GM23338 (cell line): ENCODE results near the gene EFEMP1. TPM values are rescaled to one million over a fixed set of nuclear protein-coding genes. Genes with fewer than 3 reads are reported as not detected.

ENCODE experiments used
- ATAC-seq: fragments of 200-7000 bp; cut with Tn5 transposase; 3 replicates; pipeline ENCODE4 v1.9.1; 2020
- DNase-seq: peaks from one replicate; pipeline ENCODE4 v3.0.0-alpha.2; 2015; ENCODE audit warnings: low spot score
- H2AFZ ChIP-seq: fragments of 200-600 bp; sonication (generic); 2 replicates; pipeline ENCODE4 v1.8.0; 2016; ENCODE audit warnings: antibody characterized with exemption, mild to moderate bottlenecking, moderate library complexity
- H3F3A ChIP-seq: fragments of 200-600 bp; sonication (generic); replicated peaks from 2 replicates; pipeline ENCODE4 v1.8.0; 2017; ENCODE audit warnings: antibody characterized with exemption, mixed run types, low read depth
- H3K27ac ChIP-seq: fragments of 200-600 bp; sonication (generic); 2 replicates; pipeline ENCODE4 v1.6.1; 2016; ENCODE audit warnings: low read depth
- H3K27me3 ChIP-seq: fragments of 200-600 bp; sonication (generic); 2 replicates; pipeline ENCODE4 v1.8.0; 2016; ENCODE audit warnings: mild to moderate bottlenecking, mixed run types, moderate library complexity; ENCODE audit not compliant: insufficient read depth
- H3K36me3 ChIP-seq: fragments of 200-600 bp; sonication (generic); 2 replicates; pipeline ENCODE4 v1.8.0; 2016; ENCODE audit warnings: mild to moderate bottlenecking; ENCODE audit not compliant: insufficient read depth
- H3K4me1 ChIP-seq: fragments of 200-600 bp; sonication (generic); 2 replicates; pipeline ENCODE4 v1.8.0; 2016; ENCODE audit warnings: mild to moderate bottlenecking, moderate library complexity; ENCODE audit not compliant: insufficient read depth
- H3K4me2 ChIP-seq: fragments of 200-600 bp; sonication (generic); 2 replicates; pipeline ENCODE4 v1.7.1; 2017; ENCODE audit warnings: mixed run types
- H3K4me3 ChIP-seq: fragments of 200-600 bp; sonication (generic); 2 replicates; pipeline ENCODE4 v1.6.1; 2016; ENCODE audit warnings: mixed run types
- H3K79me2 ChIP-seq: fragments of 200-600 bp; sonication (generic); replicated peaks from 2 replicates; pipeline ENCODE4 v1.8.0; 2017; ENCODE audit warnings: mild to moderate bottlenecking; ENCODE audit not compliant: insufficient read depth
- H3K9me2 ChIP-seq: fragments of 200-600 bp; sonication (generic); 2 replicates; pipeline ENCODE4 v1.8.0; 2017; ENCODE audit not compliant: insufficient read depth
- H4K20me1 ChIP-seq: fragments of 200-600 bp; sonication (generic); replicated peaks from 2 replicates; pipeline ENCODE4 v1.8.0; 2017; ENCODE audit warnings: mild to moderate bottlenecking; ENCODE audit not compliant: insufficient read depth
- H3K27ac Mint-ChIP-seq: 2 replicates; pipeline ENCODE4 v1.8.0; 2020; ENCODE audit warnings: inconsistent platforms, mild to moderate bottlenecking, moderate library complexity, mixed read lengths
- H3K27me3 Mint-ChIP-seq: 3 replicates; pipeline ENCODE4 v1.8.0; 2022; ENCODE audit warnings: low read depth, mild to moderate bottlenecking, moderate library complexity, mixed read lengths, inconsistent platforms; ENCODE audit not compliant: insufficient read depth, poor library complexity
- H3K36me3 Mint-ChIP-seq: 3 replicates; pipeline ENCODE4 v1.8.0; 2021; ENCODE audit warnings: low read depth, mild to moderate bottlenecking, inconsistent platforms, moderate library complexity, mixed read lengths
- H3K4me1 Mint-ChIP-seq: 3 replicates; pipeline ENCODE4 v1.8.0; 2020; ENCODE audit warnings: mild to moderate bottlenecking, inconsistent platforms, mixed read lengths
- H3K4me3 Mint-ChIP-seq: 3 replicates; pipeline ENCODE4 v1.8.0; 2021; ENCODE audit warnings: moderate library complexity, mild to moderate bottlenecking, inconsistent platforms, mixed read lengths
- H3K9me3 Mint-ChIP-seq: 3 replicates; pipeline ENCODE4 v1.8.0; 2020; ENCODE audit warnings: moderate library complexity, mild to moderate bottlenecking, inconsistent platforms, mixed read lengths
- ETS1 ChIP-seq: IDR thresholded peaks from 2 replicates; pipeline ENCODE4 v1.6.1; 2016; ENCODE audit warnings: antibody characterized with exemption
- JUNB ChIP-seq: IDR thresholded peaks from one replicate; pipeline ENCODE4 v1.6.1; 2016; ENCODE audit warnings: antibody characterized with exemption; ENCODE audit not compliant: unreplicated experiment
- NANOG ChIP-seq: IDR thresholded peaks from 2 replicates; pipeline ENCODE4 v1.6.1; 2016; ENCODE audit warnings: antibody characterized with exemption, borderline replicate concordance
- STAT1 ChIP-seq: IDR thresholded peaks from one replicate; pipeline ENCODE4 v1.6.1; 2016; ENCODE audit warnings: antibody characterized with exemption; ENCODE audit not compliant: unreplicated experiment
- ZNF331 ChIP-seq: fragments of 250-450 bp; sonication (Bioruptor Pico); IDR thresholded peaks from 2 replicates; pipeline ENCODE4 v1.5.0; 2020; ENCODE audit warnings: low read depth, mild to moderate bottlenecking, moderate library complexity
- ZNF462 ChIP-seq: fragments of 250-450 bp; sonication (Bioruptor Pico); IDR thresholded peaks from 2 replicates; pipeline ENCODE4 v1.5.0; 2020; ENCODE audit warnings: mild to moderate bottlenecking, moderate library complexity
- polyA plus RNA-seq: library from polyadenylated mRNA; unstranded; fragments of >200 nt; fragmentation: Nextera tagmentation; extraction: Ambion mirVana; gene quantifications from 2 replicates; pipeline ENCODE4 v1.2.1, GENCODE V29; 2016
- total RNA-seq: library from RNA; depleted of rRNA; stranded (reverse); fragments of >200 nt; shearing (Covaris generic); gene quantifications from 2 replicates; pipeline ENCODE4 v1.2.3, GENCODE V29; 2014
- TF ChIP-seq, protein P1 (sequence below): IDR thresholded peaks from one replicate; pipeline ENCODE4 v1.6.1; 2018; ENCODE audit warnings: antibody characterized with exemption; ENCODE audit not compliant: unreplicated experiment

Gene EFEMP1
- total and polyA plus RNA-seq, 2 experiments from 2014 or later: 12.6 to 22.5 TPM

DNA sequence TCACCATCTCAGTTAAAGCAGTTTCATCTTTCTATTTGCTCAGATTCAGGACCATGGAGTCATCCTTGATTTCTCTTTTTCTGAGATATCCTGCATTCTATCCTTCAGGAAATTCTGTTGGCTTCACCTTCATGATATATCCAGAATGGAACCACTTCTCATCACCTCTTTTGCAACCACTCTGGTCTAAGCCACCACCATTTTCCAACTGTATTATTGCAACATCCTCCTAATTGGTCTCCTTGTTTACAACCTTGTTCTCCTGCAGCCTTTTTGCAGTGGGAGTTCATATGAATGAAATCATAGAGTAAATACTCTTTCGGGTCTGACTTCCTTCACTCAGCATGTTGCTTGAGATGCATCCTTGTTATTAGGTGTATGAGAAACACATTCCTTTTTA, 3.4 kb upstream of the EFEMP1 start (continued):
- TF ChIP-seq, protein P1, sequence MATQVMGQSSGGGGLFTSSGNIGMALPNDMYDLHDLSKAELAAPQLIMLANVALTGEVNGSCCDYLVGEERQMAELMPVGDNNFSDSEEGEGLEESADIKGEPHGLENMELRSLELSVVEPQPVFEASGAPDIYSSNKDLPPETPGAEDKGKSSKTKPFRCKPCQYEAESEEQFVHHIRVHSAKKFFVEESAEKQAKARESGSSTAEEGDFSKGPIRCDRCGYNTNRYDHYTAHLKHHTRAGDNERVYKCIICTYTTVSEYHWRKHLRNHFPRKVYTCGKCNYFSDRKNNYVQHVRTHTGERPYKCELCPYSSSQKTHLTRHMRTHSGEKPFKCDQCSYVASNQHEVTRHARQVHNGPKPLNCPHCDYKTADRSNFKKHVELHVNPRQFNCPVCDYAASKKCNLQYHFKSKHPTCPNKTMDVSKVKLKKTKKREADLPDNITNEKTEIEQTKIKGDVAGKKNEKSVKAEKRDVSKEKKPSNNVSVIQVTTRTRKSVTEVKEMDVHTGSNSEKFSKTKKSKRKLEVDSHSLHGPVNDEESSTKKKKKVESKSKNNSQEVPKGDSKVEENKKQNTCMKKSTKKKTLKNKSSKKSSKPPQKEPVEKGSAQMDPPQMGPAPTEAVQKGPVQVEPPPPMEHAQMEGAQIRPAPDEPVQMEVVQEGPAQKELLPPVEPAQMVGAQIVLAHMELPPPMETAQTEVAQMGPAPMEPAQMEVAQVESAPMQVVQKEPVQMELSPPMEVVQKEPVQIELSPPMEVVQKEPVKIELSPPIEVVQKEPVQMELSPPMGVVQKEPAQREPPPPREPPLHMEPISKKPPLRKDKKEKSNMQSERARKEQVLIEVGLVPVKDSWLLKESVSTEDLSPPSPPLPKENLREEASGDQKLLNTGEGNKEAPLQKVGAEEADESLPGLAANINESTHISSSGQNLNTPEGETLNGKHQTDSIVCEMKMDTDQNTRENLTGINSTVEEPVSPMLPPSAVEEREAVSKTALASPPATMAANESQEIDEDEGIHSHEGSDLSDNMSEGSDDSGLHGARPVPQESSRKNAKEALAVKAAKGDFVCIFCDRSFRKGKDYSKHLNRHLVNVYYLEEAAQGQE: no peak
- no peak for TF ChIP-seq ETS1
- no peak for TF ChIP-seq JUNB
- no peak for TF ChIP-seq STAT1
- TF ChIP-seq NANOG: no peak
- no peak for TF ChIP-seq ZNF331 (CRISPR knock-in tag)

DNA sequence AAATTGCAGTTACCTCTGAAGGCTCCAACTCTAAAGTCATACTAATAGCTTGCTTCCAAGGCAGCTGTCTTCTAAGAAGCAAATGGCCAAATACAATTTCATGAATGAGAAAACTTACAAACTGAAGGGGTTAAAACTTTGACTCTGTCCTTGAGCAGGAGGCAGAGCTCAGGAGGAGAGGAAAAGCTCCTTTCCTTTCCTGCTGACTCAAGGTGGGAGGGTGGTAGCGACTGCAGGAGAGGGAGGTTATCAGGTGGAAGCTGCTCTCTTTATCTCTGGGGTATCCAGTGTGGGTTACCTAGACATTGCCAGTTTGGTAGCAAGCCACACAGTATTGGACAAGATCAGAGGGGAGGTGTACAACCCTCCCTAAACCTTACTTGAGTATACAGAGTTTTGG, 2.7 kb upstream of the EFEMP1 start:
- H3K79me2 ChIP-seq: no peaks in the 10 kb centered on the region
- H3K27me3 ChIP-seq: peaks cover 43% of the 10 kb centered on the region
- ATAC-seq: peak; percentile 10; the same call in 1 of the 3 replicates

More for the DNA sequence above, 2.7 kb upstream of the EFEMP1 start:
- no peak overlapping the region for H3K27ac Mint-ChIP-seq
- H2AFZ ChIP-seq: no peak overlapping the region
- no peaks in the 10 kb centered on the region for H3K9me3 Mint-ChIP-seq
- H3K4me3 ChIP-seq: no peak overlapping the region
- H3K4me1 Mint-ChIP-seq: peaks cover 28% of the 10 kb centered on the region
- H3K9me2 ChIP-seq: no peaks in the 10 kb centered on the region
- TF ChIP-seq ZNF462 (CRISPR knock-in tag): peak; percentile 15; the same call in 1 of the 2 replicates
- no peak for TF ChIP-seq ETS1
- H3K4me2 ChIP-seq: no peak overlapping the region
- no peaks in the 10 kb centered on the region for H3F3A ChIP-seq
- H3K4me3 Mint-ChIP-seq: no peak overlapping the region; the same call in 2 of the 3 replicates
- H4K20me1 ChIP-seq: no peaks in the 10 kb centered on the region
- DNase-seq: peak; percentile 43
- no peaks in the 10 kb centered on the region for H3K36me3 ChIP-seq
- no peak overlapping the region for H3K27ac ChIP-seq
- H3K36me3 Mint-ChIP-seq: no peaks in the 10 kb centered on the region
- H3K27me3 Mint-ChIP-seq: peaks cover 24% of the 10 kb centered on the region
- H3K4me1 ChIP-seq: peaks cover 12% of the 10 kb centered on the region
